Ammon's horn (tissue), 1 donor: ENCODE measurements around the gene BMPR2.

Experiments
- DNase-seq: peaks from one replicate; pipeline ENCODE4 v3.0.0-alpha.2; 2016; ENCODE audit warnings: low spot score

The BMPR2 gene

DNA sequence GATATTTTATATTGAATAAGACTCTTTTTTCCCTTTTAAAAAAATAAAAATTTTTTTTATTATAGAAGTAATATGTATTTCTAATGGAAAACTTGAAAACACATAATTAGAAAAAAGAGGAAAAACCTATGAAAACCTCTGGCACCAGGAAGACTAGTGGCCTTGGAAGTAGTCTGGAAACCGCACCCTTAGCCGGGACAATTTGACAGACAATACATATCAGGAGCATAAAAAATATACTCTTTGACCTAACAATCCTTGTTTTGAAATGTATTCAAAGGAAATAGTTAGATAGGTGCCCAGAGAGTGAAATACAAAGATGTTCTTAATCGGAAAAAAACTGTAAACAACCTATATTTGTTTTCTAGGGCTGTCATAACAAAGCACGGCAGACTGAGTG lies 223.8 kb downstream of the BMPR2 start:
- DNase-seq = no peak

DNA sequence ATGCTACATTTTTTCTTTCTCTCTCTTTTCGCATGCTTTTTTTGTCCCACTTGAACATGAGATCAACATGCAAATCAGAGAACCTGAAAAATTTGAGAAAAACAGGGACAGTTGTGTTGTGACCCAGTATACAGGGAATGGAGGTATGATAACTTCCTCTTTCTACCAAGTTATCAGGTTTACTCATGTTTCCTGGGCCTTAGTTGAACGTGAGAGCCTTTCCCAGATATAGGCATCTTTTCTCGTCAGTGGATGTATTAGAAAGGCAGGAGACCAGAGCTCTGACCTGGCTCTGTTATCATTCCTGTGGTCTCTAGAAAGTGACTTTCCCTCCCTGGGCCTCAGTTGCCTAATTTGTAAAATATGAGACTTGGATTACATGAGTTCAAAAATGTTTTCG lies 228.6 kb downstream of the BMPR2 start:
- no peak for DNase-seq

DNA sequence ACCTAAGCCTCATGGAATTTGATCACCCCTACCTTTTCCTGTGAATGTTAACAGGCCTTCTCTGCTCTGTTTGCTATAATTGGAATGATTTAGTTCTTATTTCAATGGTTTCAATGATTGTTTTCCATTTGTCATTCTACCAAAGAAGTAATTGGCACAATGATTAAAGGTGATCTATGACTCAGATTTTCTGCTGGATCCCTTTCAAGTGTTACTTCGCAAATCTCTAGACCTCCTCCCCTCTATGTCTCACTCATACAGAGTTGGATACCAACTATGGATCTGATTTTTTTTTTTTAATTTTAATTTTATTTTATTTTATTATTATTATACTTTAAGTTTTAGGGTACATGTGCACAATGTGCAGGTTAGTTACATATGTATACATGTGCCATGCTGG lies 229.0 kb downstream of the BMPR2 start:
- DNase-seq = no peak

DNA sequence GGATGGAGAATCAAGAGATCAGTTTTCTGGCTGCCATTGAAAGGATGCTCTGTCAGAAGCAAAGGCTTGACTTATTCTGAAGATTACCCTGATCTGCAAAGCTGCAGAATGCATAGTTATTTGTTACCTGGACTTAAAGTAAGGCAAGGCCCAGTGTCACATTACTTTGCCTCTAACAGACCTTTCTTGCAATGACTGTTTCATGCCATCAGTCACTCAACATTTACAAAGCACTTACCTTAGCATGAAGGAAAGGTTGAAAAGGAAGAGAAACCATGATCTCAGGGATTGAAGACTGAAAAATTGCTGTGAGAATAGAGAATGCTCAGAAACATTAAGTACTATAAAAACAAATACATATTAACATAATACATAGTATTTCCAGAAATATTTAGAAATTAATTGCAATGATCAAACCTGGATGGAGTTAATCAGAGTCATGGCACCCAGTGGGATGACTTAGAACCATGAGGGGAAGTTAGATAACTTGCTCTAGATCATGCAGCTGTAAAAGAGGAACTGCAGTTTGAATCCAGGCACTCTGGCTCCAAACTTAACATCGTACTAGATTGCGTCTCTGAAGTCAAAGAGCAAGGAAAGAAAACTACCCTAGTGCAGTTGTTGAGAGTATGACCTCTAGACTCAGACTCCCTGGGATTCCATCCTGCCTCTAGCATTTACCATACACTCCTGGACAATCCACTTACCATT lies 232.2 kb downstream of the BMPR2 start:
- DNase-seq = no peak

DNA sequence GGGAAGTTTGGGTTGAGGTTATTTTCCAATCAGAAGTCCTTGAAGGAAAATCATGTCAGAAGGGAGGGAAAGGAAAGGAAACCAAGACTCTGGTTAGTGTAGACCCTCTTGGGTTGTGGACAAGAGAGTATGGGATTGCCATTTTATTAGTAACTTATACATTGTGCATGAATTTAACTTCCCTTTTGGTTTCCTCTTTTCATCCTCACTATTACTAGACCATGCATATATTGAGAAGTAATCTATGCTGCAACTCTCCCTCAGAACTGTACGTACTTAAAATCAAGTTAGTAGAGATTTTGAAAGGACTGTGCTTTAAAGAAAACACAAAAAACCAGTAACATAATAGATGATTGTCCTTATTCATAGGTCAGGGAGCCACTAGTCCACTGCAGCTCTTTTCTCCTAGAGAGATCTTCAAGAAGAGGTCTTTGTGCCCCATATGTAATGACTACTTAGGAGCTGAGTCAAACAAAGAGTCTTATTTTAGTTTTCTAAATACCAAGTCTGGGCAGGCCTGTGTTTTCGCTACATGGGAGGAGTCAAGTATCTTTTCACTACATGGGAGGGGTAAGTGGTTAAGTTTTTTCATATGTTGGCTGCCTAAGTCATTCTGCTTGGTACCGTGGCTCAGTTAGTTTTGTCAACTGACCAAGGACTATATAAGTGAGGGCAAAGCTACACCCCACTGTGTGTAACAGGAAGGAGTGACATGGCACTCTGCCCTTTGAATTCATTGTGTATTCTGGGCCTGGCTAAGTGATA lies 233.4 kb downstream of the BMPR2 start:
- DNase-seq = no peak

DNA sequence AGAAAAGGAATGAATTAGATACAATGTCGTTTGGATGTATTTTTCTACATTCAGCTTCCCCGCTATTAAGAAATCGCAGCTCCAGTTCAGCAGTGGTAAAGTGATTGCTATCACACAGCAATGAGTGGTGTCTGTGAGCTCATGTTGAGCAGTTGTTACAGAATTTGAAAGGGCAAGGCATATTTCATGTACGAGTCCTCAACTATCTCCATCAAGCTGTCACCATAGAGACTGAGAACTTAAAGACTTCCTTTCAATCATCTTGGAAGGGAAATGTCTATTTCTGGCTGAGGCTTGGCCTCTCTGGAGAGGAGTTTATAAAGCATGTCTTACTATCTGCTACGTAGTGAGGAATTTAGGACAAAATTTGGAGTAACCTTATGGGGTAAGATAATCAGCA lies 234.3 kb downstream of the BMPR2 start:
- no peak for DNase-seq

DNA sequence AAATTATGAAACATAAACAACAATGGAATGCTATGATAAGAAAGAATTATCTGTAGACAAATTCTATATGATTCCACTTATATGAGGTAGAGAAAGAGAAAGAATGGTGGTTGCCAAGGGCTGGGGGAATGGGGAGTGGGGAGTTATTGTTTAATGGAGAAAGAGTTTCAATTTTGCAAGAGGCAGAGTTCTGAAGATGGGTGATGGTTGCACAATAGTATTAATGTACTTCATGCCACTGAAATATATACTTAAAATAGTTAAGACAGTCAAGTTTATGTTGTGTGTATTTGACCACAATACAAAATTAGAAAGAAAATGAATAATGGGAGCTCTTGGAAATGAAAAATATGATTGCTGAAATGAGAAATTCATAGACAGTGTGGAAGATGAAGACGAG lies 236.0 kb downstream of the BMPR2 start:
- DNase-seq = no peak

DNA sequence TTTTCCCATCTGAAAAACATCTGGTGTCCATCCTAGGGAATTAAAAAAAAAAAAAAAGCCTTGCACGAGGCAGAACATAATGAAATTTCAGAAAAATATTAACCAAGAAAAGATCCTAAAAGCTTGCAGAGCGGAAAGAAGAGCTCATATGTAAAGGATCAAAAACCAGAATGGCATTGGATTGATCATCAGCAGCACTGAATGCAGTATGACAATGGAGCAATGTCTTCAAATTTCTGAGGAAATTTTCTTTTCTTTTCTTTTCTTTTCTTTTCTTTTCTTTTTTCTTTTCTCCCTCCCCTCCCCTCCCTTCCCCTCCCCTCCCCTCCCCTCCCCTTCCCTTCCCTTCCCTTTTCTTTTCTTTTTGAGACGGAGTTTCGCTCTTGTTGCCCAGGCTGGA lies 237.4 kb downstream of the BMPR2 start:
- no peak for DNase-seq
